Body of pancreas (tissue), 4 donors: Measurements from ENCODE around the gene GSG1L. TPM values are rescaled to one million over a fixed set of nuclear protein-coding genes. Genes with fewer than 3 reads are reported as not detected.

ENCODE experiments used
- ATAC-seq: fragments of 150-250 bp; one replicate; pipeline ENCODE4 v1.9.1; 2016
- DNase-seq, 4 donors: peaks; one replicate each; pipeline ENCODE4 v3.0.0-alpha.2; 2019
- H3K27ac ChIP-seq, 4 donors: fragments of 200-600 bp; sonication (generic); 1 replicate in 3 of 4; 2 replicates in 1 of 4; pipeline versions ENCODE4 v1.5.1 to v1.6.1; 2016 to 2019; ENCODE audit warnings: mild to moderate bottlenecking in 1 of 4, mixed read lengths in 1 of 4, moderate library complexity in 1 of 4
- H3K27me3 ChIP-seq, 2 donors: fragments of 200-600 bp; sonication (generic); one replicate each; pipeline ENCODE4 v1.6.0; 2016; ENCODE audit warnings: mild to moderate bottlenecking in 1 of 2
- H3K36me3 ChIP-seq, 2 donors: fragments of 200-600 bp; sonication (generic); replicated peaks in 1 of 2; 2 replicates each; pipeline ENCODE4 v1.5.1; 2016; ENCODE audit warnings: low read depth in 2 of 2; ENCODE audit not compliant: insufficient read depth in 1 of 2
- H3K4me1 ChIP-seq: fragments of 200-600 bp; sonication (generic); one replicate; pipeline ENCODE4 v1.6.0; 2016
- H3K4me3 ChIP-seq, 2 donors: fragments of 200-600 bp; sonication (generic); 1 replicate in 1 of 2; 2 replicates in 1 of 2; pipeline ENCODE4 v1.5.1; 2016 to 2019
- H3K9me3 ChIP-seq, 3 donors: fragments of 200-600 bp; sonication (generic); 1 replicate in 2 of 3; 2 replicates in 1 of 3; pipeline ENCODE4 v1.5.1; 2016
- POLR2A ChIP-seq, 3 donors: fragments of 450-650 bp; IDR thresholded peaks; one replicate each; pipeline ENCODE4 v1.6.1; 2016; ENCODE audit warnings: antibody characterized with exemption in 3 of 3, mild to moderate bottlenecking in 2 of 3
- WGBS, 2 donors: methylation state at CpG; one replicate each; pipeline ENCODE4 v1.1.5; 2017; 5-methylcytosine and 5-hydroxymethylcytosine counted together
- intact Hi-C: fragments of 100-400 bp; cut with DNase I; formaldehyde crosslinking; loops from one replicate; pipeline ENCODE4 v1.15.1; 2023
- total RNA-seq, 2 donors: library from RNA; depleted of rRNA; stranded (reverse); fragments of >200 nt; gene quantifications; one replicate each; pipeline ENCODE4 v1.1.0, GENCODE V29; 2016
- TF ChIP-seq, protein P1 (sequence below), 7 experiments: fragments of 450-650 bp in 4 of 7; fragments of 200-600 bp in 3 of 7; sonication (generic) in 3 of 7; IDR thresholded peaks; one replicate each; pipeline ENCODE4 v1.5.1; 2016 to 2019; ENCODE audit warnings: antibody characterized with exemption in 7 of 7

Gene GSG1L
- total RNA-seq, 2 donors from 2014 or later: not detected

DNA sequence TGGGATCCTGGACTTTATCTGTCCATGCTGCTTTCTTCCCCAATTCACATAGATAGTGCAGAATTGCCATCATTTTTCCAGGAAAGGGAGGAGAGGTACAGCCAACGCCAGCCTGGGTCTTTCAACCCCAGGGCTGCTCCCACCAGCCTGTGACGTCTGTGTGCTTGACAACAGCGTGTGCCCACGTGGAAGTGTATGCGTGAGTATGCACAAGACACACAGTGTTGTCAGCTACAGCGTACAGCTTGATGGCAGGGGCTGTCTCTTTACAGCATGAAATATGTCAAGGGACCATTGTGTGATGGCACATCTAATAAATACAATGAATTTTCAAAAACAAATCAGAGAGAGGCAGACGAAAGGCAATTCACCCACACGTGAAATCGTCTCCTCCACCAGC, 62.3 kb downstream of the GSG1L start:
- no peak for DNase-seq
- Histone ChIP-seq H3K4me1 (no peaks in the 10 kb centered on the region), H3K27ac (no peak overlapping the region), H3K4me3 (no peak overlapping the region), H3K27me3 (no peaks in the 10 kb centered on the region), H3K9me3 (no peaks in the 10 kb centered on the region), H3K36me3 (no peaks in the 10 kb centered on the region)
- intact Hi-C loops: no loop called here
- WGBS, 2 donors: 44 to 55% methylated on average over 9 of the region's 9 CpGs
- no peak for ATAC-seq
- TF ChIP-seq, protein P1, sequence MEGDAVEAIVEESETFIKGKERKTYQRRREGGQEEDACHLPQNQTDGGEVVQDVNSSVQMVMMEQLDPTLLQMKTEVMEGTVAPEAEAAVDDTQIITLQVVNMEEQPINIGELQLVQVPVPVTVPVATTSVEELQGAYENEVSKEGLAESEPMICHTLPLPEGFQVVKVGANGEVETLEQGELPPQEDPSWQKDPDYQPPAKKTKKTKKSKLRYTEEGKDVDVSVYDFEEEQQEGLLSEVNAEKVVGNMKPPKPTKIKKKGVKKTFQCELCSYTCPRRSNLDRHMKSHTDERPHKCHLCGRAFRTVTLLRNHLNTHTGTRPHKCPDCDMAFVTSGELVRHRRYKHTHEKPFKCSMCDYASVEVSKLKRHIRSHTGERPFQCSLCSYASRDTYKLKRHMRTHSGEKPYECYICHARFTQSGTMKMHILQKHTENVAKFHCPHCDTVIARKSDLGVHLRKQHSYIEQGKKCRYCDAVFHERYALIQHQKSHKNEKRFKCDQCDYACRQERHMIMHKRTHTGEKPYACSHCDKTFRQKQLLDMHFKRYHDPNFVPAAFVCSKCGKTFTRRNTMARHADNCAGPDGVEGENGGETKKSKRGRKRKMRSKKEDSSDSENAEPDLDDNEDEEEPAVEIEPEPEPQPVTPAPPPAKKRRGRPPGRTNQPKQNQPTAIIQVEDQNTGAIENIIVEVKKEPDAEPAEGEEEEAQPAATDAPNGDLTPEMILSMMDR (IDR thresholded peaks at IDR 0.05): no peak
- no peak for TF ChIP-seq POLR2A (IDR thresholded peaks at IDR 0.05)

DNA sequence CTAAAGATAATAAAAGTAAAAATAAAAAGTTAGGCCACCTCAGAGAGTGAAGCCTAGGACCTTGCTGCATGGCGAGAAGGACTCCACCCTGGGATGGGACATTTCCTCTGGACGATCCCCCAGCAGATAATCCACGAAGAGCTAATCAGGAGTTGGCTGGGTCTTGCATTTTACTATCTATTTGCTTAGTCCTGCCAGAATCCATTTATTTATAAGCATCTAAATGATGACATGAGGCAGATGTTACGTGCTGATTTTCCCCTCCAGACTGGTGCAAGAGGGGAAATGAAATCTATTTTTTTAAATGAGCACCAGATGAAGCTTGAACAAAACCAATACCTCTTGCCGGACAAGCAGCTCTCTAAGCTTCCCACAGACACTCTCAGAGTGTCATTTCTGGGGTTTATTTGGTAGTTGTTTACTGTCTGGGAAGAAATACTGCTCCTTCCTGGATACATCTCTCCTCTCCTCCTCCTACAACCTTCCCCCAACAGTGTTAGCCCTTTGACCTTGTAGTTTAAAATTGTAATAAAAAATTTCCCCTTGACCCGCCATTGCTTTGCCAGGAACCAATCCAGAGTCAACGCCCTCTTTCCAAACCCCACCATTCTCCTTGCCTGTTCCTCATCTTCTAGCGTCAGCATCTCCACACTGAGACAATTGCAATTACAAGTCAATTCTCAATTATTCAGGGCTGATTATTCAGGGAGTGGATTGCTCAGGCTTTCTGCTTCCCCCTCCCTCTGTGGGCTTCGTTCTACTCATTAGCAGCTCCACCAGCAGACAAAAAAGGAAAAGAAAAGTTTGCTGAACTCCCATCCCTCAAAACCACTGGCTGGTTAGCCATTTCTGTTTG, 63.0 kb downstream of the GSG1L start:
- WGBS, 2 donors: 49 to 52% methylated on average over 9 of the region's 9 CpGs
- Histone ChIP-seq H3K4me3 (no peak overlapping the region), H3K27me3 (no peaks in the 10 kb centered on the region), H3K9me3 (no peaks in the 10 kb centered on the region), H3K36me3 (no peaks in the 10 kb centered on the region), H3K27ac (no peak overlapping the region), H3K4me1 (no peaks in the 10 kb centered on the region)
- no peak for ATAC-seq
- TF ChIP-seq, protein P1 (IDR thresholded peaks at IDR 0.05): no peak
- TF ChIP-seq POLR2A (IDR thresholded peaks at IDR 0.05): no peak
- no peak for DNase-seq
- intact Hi-C loops: no loop called here

DNA sequence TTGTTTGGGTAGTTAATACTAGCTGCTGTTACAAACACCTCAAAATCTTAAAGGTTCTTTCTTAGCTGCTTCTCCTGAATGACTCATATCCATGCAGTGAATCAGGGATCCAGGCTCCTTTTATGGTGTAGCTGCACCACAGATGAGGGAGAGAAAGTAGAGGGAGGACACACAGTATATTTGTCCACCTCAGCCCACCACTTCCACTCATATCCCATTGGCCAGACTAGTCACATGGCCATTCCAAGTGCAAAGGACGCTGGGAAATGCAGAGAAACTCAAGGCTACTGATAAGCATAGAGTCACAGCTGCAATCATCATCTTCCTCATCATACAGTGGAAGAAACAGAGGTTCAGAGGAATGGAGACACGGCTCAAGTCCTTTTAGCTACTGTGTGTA, 63.8 kb downstream of the GSG1L start:
- Histone ChIP-seq H3K27ac (no peak overlapping the region), H3K36me3 (no peaks in the 10 kb centered on the region), H3K27me3 (no peaks in the 10 kb centered on the region), H3K4me1 (no peaks in the 10 kb centered on the region), H3K4me3 (no peak overlapping the region), H3K9me3 (no peaks in the 10 kb centered on the region)
- no peak for ATAC-seq
- no peak for DNase-seq
- intact Hi-C loops: no loop called here
- WGBS, 2 donors: 38 to 46% methylated on average over 2 of the region's 2 CpGs
- TF ChIP-seq, protein P1 (IDR thresholded peaks at IDR 0.05): no peak
- TF ChIP-seq POLR2A (IDR thresholded peaks at IDR 0.05): no peak

DNA sequence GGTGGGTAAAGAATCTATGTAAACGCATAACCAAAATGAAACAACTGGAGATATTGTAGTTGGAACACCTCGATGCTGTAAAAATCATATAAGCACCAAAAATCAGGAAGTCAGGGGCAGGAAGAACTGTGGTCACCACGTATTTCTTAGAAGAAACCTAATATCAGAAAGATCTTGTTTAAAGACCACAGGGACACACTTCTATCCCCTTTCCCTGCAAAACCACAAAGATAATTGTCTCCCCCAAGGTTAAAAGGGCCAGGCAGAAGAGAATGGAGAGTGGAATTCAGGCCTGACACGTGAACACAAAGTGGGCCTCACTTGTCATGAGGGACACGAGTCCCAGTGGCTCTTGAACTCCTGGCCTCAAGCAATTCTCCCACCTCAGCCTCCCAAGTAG, 68.1 kb downstream of the GSG1L start:
- Histone ChIP-seq H3K4me3 (no peak overlapping the region), H3K27me3 (no peaks in the 10 kb centered on the region), H3K9me3 (no peaks in the 10 kb centered on the region), H3K36me3 (no peaks in the 10 kb centered on the region), H3K27ac (no peak overlapping the region), H3K4me1 (no peaks in the 10 kb centered on the region)
- no peak for TF ChIP-seq POLR2A (IDR thresholded peaks at IDR 0.05)
- TF ChIP-seq, protein P1 (IDR thresholded peaks at IDR 0.05): no peak
- DNase-seq (no peak), ATAC-seq (no peak)
- 46 to 48% methylated on average over 5 of the region's 5 CpGs for WGBS, 2 donors
- intact Hi-C loops: no loop called here

DNA sequence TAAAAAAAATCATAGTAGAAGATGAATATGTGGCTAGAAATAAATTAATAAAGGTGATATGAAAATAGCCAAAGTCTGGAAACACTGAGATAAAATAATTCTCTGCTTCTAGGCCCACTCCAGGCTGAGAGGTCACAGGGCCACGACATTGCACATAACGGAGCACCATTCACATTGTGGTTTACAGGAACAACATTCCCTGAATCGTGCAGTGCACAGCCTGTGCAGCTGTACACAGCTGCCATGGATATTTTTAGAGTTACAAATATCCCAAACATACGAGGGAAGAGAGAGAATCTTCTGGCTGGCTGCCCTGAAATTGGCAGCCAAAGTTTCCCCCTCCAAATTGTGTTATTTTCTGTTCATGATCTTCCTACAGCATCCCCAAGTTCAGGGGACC, 68.8 kb downstream of the GSG1L start:
- ATAC-seq: no peak
- Histone ChIP-seq H3K36me3 (no peaks in the 10 kb centered on the region), H3K9me3 (no peaks in the 10 kb centered on the region), H3K4me1 (no peaks in the 10 kb centered on the region), H3K27ac (no peak overlapping the region), H3K27me3 (no peaks in the 10 kb centered on the region), H3K4me3 (no peak overlapping the region)
- intact Hi-C loops: no loop called here
- WGBS, 2 donors: 38 to 50% methylated on average over 4 of the region's 4 CpGs
- TF ChIP-seq POLR2A (IDR thresholded peaks at IDR 0.05): no peak
- TF ChIP-seq, protein P1 (IDR thresholded peaks at IDR 0.05): no peak
- no peak for DNase-seq
